Activated naive CD4-positive, alpha-beta T cell treated with anti-CD3 and anti-CD28 coated beads for 36 hours (primary cell): ENCODE measurements around the gene POLR3GL. TPM values are rescaled to one million over a fixed set of nuclear protein-coding genes. Genes with fewer than 3 reads are reported as not detected.

ENCODE experiments used
- CTCF ChIA-PET: fragments of 350-600 bp; sonication (Branson Sonifier 250); formaldehyde crosslinking; loops from one replicate; lab custom pipeline; 2021; ENCODE audit warnings: antibody characterized with exemption; lab: Charles Lee
- DNase-seq: peaks from one replicate; pipeline ENCODE4 v3.0.0-alpha.2; 2020
- H3K27ac Mint-ChIP-seq: one replicate; pipeline ENCODE4 v1.8.0; 2021; ENCODE audit warnings: mild to moderate bottlenecking, mixed read lengths
- H3K27me3 Mint-ChIP-seq: one replicate; pipeline ENCODE4 v1.8.0; 2021; ENCODE audit warnings: low read depth, mixed read lengths
- H3K36me3 Mint-ChIP-seq: one replicate; pipeline ENCODE4 v1.8.0; 2021; ENCODE audit warnings: low read depth, mixed read lengths
- H3K4me1 Mint-ChIP-seq: one replicate; pipeline ENCODE4 v1.8.0; 2021; ENCODE audit warnings: low read depth, mixed read lengths
- H3K4me3 Mint-ChIP-seq: one replicate; pipeline ENCODE4 v1.8.0; 2021; ENCODE audit warnings: mild to moderate bottlenecking, moderate library complexity, mixed read lengths
- H3K9me3 Mint-ChIP-seq: one replicate; pipeline ENCODE4 v1.8.0; 2021; ENCODE audit warnings: mixed read lengths
- intact Hi-C: fragments of 100-400 bp; cut with micrococcal nuclease; formaldehyde crosslinking; loops from one replicate; pipeline ENCODE4 v1.15.1; 2023
- total RNA-seq, 2 experiments: library from RNA; stranded (reverse); gene quantifications; one replicate each; pipeline ENCODE4 v1.2.3, GENCODE V29; 2021

POLR3GL gene
- total RNA-seq, 2 experiments from 2014 or later: 32.0 to 34.0 TPM

DNA sequence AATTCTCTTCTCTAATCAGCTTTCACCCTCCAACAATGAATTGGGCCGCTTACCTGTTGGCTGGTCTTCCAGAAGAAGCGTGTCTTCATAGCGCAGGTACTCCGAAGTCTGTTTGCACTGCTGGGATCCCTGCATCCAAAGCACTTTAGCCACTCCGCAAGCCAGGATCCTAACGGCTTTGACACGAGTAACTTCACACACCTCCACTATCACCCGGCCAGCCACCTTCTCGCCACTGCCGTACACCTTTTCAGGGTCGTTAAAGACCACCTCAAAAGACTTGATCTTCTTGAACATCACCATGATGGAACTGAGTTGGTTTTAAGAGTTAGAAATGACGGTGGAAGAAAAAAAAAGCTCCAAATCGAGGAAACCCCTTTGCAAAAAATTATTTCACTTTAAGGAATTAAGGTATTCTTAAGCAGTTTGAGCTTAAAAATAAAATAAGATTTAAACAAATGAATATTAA lies 31.5 kb downstream of the POLR3GL start:
- Mint-ChIP-seq H3K27me3 (no peaks in the 10 kb centered on the region), H3K4me3 (peak overlapping the region; percentile 88), H3K27ac (peak overlapping the region; percentile 97), H3K9me3 (no peaks in the 10 kb centered on the region), H3K4me1 (peaks cover 63% of the 10 kb centered on the region), H3K36me3 (peaks cover 41% of the 10 kb centered on the region)
- DNase-seq: peak; percentile 33
- CTCF ChIA-PET: interaction anchor here (0.9 to 3.6 kb wide), 3 partner anchors 10 to 33 kb away, joined by 3 to 53 read pairs (median 5); partner anchors contain the start of genes ANKRD34A and POLR3GL
- intact Hi-C loops: loop anchor here (1.0 kb wide), 5 partner anchors 16 to 78 kb away; partner anchors contain the start of genes ANKRD34A, PEX11B, POLR3GL and RBM8A

DNA sequence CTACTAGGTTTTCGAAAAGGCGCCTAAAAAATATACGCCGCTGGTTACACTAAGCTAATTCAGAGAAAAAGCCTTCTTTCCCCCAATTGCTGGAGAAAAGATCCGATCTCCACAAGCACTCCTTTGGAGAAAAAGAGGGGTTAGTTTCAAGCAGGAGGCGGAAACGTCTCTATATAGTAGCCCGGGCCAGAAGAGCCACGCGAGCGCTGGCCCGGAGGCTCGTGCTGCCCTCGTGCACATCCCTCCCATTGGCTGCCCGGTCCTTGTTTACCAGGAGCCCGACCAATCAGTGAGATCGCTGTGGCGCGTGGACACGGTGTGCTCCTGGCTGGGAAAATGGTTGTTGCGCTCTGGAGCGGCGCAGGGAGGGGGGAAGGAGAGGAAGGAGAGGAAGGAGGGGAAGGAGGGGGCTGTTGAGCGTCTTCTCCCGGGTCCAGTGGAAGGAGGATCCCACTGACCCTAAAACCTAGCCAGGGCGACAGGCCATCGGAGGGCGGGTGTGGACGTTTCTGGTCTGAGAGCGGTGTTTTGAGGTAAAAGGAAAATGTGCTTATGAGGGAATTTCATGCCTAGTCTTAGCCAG lies 32.0 kb downstream of the POLR3GL start, which contains the start of gene TXNIP:
TXNIP (minus strand) TSS at position 147 of the 583 bp plus-strand sequence. CDS start 313 bp downstream, outside the sequence.
- no peaks in the 10 kb centered on the region for H3K9me3 Mint-ChIP-seq
- peak within 1 kb of the TSS; percentile 88 for H3K4me3 Mint-ChIP-seq
- H3K27me3 Mint-ChIP-seq: no peaks in the 10 kb centered on the region
- peak within 1 kb of the TSS; percentile 97 for H3K27ac Mint-ChIP-seq
- H3K36me3 Mint-ChIP-seq: peaks cover 41% of the 10 kb centered on the region
- CTCF ChIA-PET: interaction anchor here (0.8 to 3.6 kb wide), 4 partner anchors 10 to 33 kb away, joined by 3 to 53 read pairs (median 4); partner anchors contain the start of genes ANKRD34A and POLR3GL
- peak; percentile 97 for DNase-seq
- intact Hi-C loops: loop anchor here (1.0 kb wide), 6 partner anchors 9 to 78 kb away; partner anchors contain the start of genes ANKRD34A, PEX11B, POLR3GL and RBM8A
- peaks cover 61% of the 10 kb centered on the region for H3K4me1 Mint-ChIP-seq

DNA sequence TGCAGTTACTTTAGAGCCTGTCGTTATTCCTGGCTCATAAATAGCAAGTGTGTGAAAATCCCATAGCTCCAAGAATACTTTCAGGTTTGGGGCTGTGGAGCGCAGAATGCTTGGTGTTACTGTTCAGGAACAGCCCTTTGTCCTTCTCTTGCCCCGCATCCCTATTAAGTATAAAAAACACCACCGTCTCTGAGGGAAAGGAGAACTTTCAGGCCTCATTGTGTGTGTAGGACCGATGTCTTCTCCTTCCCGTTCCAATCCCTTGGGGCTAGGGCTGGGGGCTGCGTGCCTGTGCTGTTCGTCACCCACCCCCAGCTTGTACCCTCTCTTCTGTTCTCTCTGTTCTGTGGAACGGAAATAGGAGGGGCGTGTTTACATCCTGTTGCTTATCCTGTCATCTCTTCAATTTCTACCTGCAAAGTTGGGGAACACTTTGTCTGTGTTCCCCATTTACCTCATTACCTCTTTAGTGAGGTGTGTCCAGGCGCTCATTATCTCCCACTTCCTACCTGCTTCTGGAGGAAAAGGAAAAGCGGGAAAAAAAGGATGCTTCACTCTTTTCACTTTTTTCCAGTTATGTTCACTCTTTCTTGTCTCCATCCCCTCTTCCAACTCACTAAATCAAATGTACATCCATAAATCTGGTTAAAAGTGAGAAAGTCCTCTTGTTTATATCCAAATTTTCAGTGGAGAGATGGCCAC lies 32.7 kb downstream of the POLR3GL start:
- CTCF ChIA-PET: interaction anchor here (0.8 to 3.6 kb wide), 5 partner anchors 9 to 76 kb away, joined by 4 to 53 read pairs (median 5); partner anchors contain the start of genes ANKRD34A and POLR3GL
- Mint-ChIP-seq H3K9me3 (no peaks in the 10 kb centered on the region), H3K4me1 (peaks cover 62% of the 10 kb centered on the region), H3K4me3 (peak overlapping the region; percentile 88), H3K27ac (peak overlapping the region; percentile 97), H3K27me3 (no peaks in the 10 kb centered on the region), H3K36me3 (peaks cover 38% of the 10 kb centered on the region)
- DNase-seq: peak; percentile 69
- intact Hi-C loops: loop anchor here (1.0 kb wide), 1 partner anchor 8 kb away; no protein-coding TSS in a partner anchor

DNA sequence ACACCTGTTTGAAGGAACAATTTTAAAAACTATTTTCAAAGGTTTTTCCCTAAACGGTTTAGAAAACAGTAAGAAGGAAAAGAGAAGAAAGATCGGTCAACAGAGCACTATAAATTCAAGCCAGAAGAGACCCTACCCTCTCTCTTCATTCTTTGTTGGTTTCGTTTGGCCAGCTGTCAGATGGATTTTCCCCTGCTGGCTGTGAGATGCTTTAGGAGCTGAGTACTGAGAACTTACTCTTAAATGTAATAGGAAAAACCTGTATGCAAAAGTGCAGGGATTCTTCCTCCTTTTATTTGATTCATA lies 33.2 kb downstream of the POLR3GL start:
- Mint-ChIP-seq H3K36me3 (peaks cover 35% of the 10 kb centered on the region), H3K4me1 (peaks cover 57% of the 10 kb centered on the region), H3K27me3 (no peaks in the 10 kb centered on the region), H3K27ac (peak overlapping the region; percentile 97), H3K9me3 (no peaks in the 10 kb centered on the region), H3K4me3 (peak overlapping the region; percentile 88)
- CTCF ChIA-PET: interaction anchor here (0.9 to 3.6 kb wide), 5 partner anchors 9 to 77 kb away, joined by 3 to 53 read pairs (median 5); no protein-coding TSS in a partner anchor
- intact Hi-C loops: loop anchor here (1.0 kb wide), 1 partner anchor 8 kb away; no protein-coding TSS in a partner anchor
- DNase-seq: no peak

DNA sequence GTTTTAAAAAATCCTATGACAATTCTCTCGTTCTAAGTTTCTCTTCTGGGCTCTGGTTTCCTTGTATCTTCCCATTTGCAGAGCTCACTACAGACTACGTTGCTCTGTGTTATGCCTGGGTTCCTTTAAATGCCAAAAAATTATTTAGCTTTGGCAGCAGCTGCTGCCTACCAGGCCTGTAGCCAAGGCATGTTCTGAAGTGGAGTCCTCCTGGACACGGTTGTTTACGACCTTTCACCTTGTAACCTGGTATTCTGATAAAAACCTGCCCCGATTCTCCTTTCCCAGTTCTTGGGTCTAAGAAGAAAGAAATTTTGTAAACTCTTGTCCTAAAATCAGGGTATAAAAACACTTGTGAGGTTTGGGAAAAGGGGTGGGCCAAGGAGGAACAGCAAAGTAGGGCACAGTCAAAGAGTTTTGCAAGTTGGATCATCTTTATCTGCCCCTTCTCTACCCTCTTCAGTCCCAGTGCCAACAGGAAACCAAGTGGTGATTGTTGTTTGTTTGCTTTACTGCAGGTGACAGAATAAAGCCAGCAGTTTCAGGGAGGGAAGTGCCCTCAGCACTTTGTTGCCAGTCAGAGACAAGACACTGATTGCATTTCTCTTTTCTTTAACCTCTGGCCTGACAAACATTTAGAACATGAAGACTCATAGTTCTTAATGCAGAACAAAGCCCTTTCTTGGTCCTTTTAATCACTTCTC lies 35.0 kb downstream of the POLR3GL start:
- peak overlapping the region; percentile 97 for H3K27ac Mint-ChIP-seq
- no peaks in the 10 kb centered on the region for H3K27me3 Mint-ChIP-seq
- peaks cover 52% of the 10 kb centered on the region for H3K4me1 Mint-ChIP-seq
- CTCF ChIA-PET: interaction anchor here (1.0 to 1.1 kb wide), 2 partner anchors 11 to 22 kb away, joined by 3 to 7 read pairs; no protein-coding TSS in a partner anchor
- H3K4me3 Mint-ChIP-seq: peak overlapping the region; percentile 88
- intact Hi-C loops: no loop called here
- DNase-seq: peak; percentile 48
- H3K9me3 Mint-ChIP-seq: no peaks in the 10 kb centered on the region
- peaks cover 17% of the 10 kb centered on the region for H3K36me3 Mint-ChIP-seq

- Mint-ChIP-seq H3K4me3 (no peak overlapping the region), H3K27me3 (no peaks in the 10 kb centered on the region), H3K9me3 (no peaks in the 10 kb centered on the region), H3K4me1 (peaks cover 72% of the 10 kb centered on the region), H3K27ac (peak overlapping the region; percentile 63), H3K36me3 (no peaks in the 10 kb centered on the region)
- no peak for DNase-seq
- intact Hi-C loops: no loop called here
- CTCF ChIA-PET: interaction anchor here (0.7 to 1.4 kb wide), 7 partner anchors 11 to 156 kb away, joined by 3 to 18 read pairs (median 6); partner anchors contain the start of genes ANKRD34A, NUDT17 and POLR3GL
These were observed 37.2 kb downstream of the POLR3GL start for GRCh38 chr1:146001709-146002108.

DNA sequence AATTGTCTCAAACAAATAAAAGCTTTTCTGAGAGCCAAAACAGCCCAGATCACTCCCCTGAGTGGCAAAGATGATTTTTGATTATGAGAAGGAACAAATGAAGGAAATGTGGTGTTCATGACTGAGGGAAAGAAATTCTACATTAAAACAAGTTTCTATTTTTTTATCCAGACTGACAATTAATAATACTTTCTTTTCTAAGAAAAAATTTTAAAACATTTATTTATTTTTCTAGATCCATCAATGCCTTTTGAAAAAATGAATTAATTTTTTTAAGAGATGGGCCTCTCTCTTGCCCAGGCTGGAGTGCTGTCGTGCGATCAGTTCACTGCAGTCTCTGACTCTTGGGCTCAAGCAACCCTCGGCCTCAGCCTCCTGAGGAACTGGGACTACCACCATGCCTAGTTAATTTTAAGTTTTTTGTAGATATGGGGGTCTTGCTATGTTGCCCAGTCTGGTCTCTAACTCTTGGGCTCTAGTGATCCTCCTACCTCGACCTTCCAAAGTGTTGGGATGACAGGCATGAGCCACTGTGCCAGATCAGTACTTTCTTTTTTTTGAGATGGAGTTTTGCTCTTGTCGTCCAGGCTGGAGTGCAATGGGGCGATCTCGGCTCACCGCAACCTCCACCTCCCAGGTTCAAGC lies 43.1 kb downstream of the POLR3GL start:
- Mint-ChIP-seq H3K27me3 (no peaks in the 10 kb centered on the region), H3K4me3 (no peak overlapping the region), H3K9me3 (no peaks in the 10 kb centered on the region), H3K36me3 (no peaks in the 10 kb centered on the region), H3K27ac (peak overlapping the region; percentile 93), H3K4me1 (peaks cover 38% of the 10 kb centered on the region)
- CTCF ChIA-PET: interaction anchor here (0.6 to 7.5 kb wide), 16 partner anchors 9 to 162 kb away, joined by 3 to 230 read pairs (median 5); partner anchors contain the start of genes ANKRD35, NUDT17 and RBM8A
- intact Hi-C loops: loop anchor here (1.0 to 2.0 kb wide), 2 partner anchors 30 to 89 kb away; partner anchors contain the start of gene PEX11B
- DNase-seq: no peak

DNA sequence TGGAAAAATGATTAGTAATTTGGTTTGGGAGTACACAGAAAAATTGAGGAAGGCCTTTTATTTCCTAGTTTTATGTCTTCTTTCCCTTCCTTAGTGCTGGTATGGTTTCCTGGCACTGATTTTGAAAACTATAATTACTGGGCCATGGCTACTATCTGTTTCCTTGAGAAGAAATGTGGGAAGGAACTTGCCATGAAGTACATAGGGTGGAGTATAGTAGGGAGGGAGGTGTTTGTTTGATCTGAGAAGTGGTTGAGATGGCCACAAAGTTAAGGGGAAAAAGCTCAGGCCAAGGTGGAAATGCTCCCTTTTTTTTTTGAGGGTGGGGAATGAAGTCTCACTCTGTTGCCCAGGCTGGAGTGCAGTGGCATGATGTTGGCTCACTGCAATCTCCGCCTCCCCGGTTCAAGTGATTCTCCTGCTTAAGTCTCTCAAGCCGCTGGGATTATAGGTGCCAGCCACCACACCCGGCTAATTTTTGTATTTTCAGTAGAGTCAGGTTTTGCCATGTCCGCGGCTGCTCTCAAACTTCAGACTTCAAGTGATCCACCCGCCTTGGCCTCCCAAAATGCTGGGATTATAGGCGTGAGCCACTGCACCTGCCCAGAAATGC lies 45.7 kb downstream of the POLR3GL start:
- intact Hi-C loops: no loop called here
- peaks cover 2% of the 10 kb centered on the region for H3K27me3 Mint-ChIP-seq
- CTCF ChIA-PET: interaction anchor here (1.8 to 7.5 kb wide), 5 partner anchors 31 to 165 kb away, joined by 4 to 230 read pairs (median 14); partner anchors contain the start of genes NUDT17 and RBM8A

GRCh38 chr1:146012703-146013558 lies 48.4 kb downstream of the POLR3GL start:
- H3K9me3 Mint-ChIP-seq: no peaks in the 10 kb centered on the region
- intact Hi-C loops: loop anchor here (1.0 kb wide), 3 partner anchors 36 to 168 kb away; partner anchors contain the start of gene NUDT17
- peak; percentile 84 for DNase-seq
- H3K36me3 Mint-ChIP-seq: no peaks in the 10 kb centered on the region
- peaks cover 5% of the 10 kb centered on the region for H3K4me1 Mint-ChIP-seq
- no peak overlapping the region for H3K4me3 Mint-ChIP-seq
- H3K27ac Mint-ChIP-seq: no peak overlapping the region
- CTCF ChIA-PET: interaction anchor here (0.6 to 7.5 kb wide), 12 partner anchors 9 to 206 kb away, joined by 3 to 230 read pairs (median 6); partner anchors contain the start of genes ANKRD34A, HJV, NUDT17 and POLR3GL
- peaks cover 8% of the 10 kb centered on the region for H3K27me3 Mint-ChIP-seq

More for the DNA sequence above, 45.7 kb downstream of the POLR3GL start:
- Mint-ChIP-seq H3K27ac (no peak overlapping the region), H3K4me1 (peaks cover 24% of the 10 kb centered on the region), H3K4me3 (no peak overlapping the region), H3K36me3 (no peaks in the 10 kb centered on the region), H3K9me3 (no peaks in the 10 kb centered on the region)
- no peak for DNase-seq

DNA sequence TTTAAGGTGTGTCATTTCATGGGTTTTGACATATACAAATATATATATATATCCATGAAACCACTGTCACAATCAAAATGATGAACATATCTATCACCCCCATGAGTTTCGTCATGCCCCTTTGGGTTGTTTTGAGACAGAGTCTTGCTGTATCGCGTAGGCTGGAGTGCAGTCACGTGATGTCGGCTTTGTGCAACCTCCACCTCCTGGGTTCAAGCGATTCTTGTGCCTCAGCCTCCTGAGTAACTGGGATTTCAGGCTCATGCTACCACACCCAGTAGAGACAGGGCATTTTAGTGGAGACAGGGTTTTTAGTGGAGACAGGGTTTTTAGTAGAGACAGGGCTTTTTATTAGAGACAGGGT lies 49.1 kb downstream of the POLR3GL start:
- CTCF ChIA-PET: interaction anchor here (1.7 to 2.7 kb wide), 3 partner anchors 36 to 168 kb away, joined by 8 to 23 read pairs (median 11); partner anchors contain the start of genes ANKRD34A, NUDT17 and POLR3GL
- intact Hi-C loops: loop anchor here (1.0 kb wide), 3 partner anchors 36 to 168 kb away; partner anchors contain the start of gene NUDT17
- no peak for DNase-seq
- no peaks in the 10 kb centered on the region for H3K36me3 Mint-ChIP-seq
- no peak overlapping the region for H3K4me3 Mint-ChIP-seq
- no peaks in the 10 kb centered on the region for H3K9me3 Mint-ChIP-seq
- H3K4me1 Mint-ChIP-seq: peaks cover 5% of the 10 kb centered on the region
- no peak overlapping the region for H3K27ac Mint-ChIP-seq
- peaks cover 13% of the 10 kb centered on the region for H3K27me3 Mint-ChIP-seq
